Anterior cingulate cortex (tissue), 58 donors: ENCODE results near the gene PFKL.

Experiments used
- DNase-seq, 58 donors: peaks; one replicate each; lab custom pipeline; 2025; lab: John Stamatoyannopoulos, UW

PFKL gene

GRCh38 chr21:44374601-44375280, 74.9 kb downstream of the PFKL start:
- DNase-seq: no peak

GRCh38 chr21:44375281-44375651, 75.4 kb downstream of the PFKL start:
- peak in 1 of 58 donors; percentile 26 for DNase-seq

- DNase-seq: no peak
Observed at GRCh38 chr21:44375761-44376241, 75.9 kb downstream of the PFKL start.

DNA sequence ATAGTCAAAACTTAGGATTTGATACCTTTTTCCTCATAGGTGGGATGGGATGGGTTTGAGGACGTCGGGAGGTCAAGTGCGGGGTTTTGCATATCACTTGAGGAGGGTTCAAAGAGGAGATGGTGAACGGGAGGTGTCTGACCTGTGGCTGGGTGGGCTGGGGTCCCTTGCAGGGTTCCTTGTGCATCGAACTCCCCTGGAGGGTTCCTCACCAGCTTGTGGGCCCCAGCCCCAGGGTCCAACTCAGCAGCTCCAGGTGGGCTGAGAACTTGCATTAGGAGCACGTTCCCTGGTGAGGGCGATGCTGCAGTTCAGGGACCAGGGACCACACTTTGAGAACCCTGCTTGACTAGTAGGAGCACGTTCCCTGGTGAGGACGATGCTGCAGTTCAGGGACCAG, 76.8 kb downstream of the PFKL start:
- DNase-seq: no peak
